H9 (cell line): ENCODE results near the gene HTD2. TPM values are rescaled to one million over a fixed set of nuclear protein-coding genes. Genes with fewer than 3 reads are reported as not detected.

Experiments used
- DNase-seq: peaks from one replicate; pipeline ENCODE4 v3.0.0-alpha.2; 2017
- H2AFZ ChIP-seq: one replicate; pipeline ENCODE4 v1.6.1; 2013; ENCODE audit warnings: mild to moderate bottlenecking, low read length, control low read depth, moderate library complexity
- H2AK5ac ChIP-seq: 2 replicates; pipeline ENCODE4 v1.6.1; 2013; ENCODE audit warnings: low read length, control low read depth, mixed read lengths; ENCODE audit not compliant: insufficient read length
- H2BK120ac ChIP-seq: one replicate; pipeline ENCODE4 v1.6.1; 2013; ENCODE audit warnings: low read depth, mild to moderate bottlenecking, low read length, control low read depth, inconsistent platforms; ENCODE audit not compliant: poor library complexity, severe bottlenecking
- H2BK12ac ChIP-seq: 2 replicates; pipeline ENCODE4 v1.6.1; 2013; ENCODE audit warnings: low read length, control low read depth, mixed read lengths, low read depth; ENCODE audit not compliant: insufficient read length
- H2BK15ac ChIP-seq: 2 replicates; pipeline ENCODE4 v1.6.1; 2013; ENCODE audit warnings: low read depth, low read length, control low read depth
- H2BK20ac ChIP-seq: one replicate; pipeline ENCODE4 v1.6.1; 2013; ENCODE audit warnings: low read depth, mild to moderate bottlenecking, low read length, control low read depth, inconsistent platforms; ENCODE audit not compliant: poor library complexity, severe bottlenecking
- H2BK5ac ChIP-seq: 2 replicates; pipeline ENCODE4 v1.6.1; 2013; ENCODE audit warnings: low read length, control low read depth, mixed read lengths; ENCODE audit not compliant: insufficient read length
- H3K14ac ChIP-seq: 2 replicates; pipeline ENCODE4 v1.6.1; 2013; ENCODE audit warnings: low read length, control low read depth; ENCODE audit not compliant: insufficient read depth
- H3K18ac ChIP-seq: 2 replicates; pipeline ENCODE4 v1.6.1; 2013; ENCODE audit warnings: low read depth, mild to moderate bottlenecking, mixed read lengths, low read length, control low read depth; ENCODE audit not compliant: insufficient read length
- H3K23ac ChIP-seq: 2 replicates; pipeline ENCODE4 v1.6.1; 2013; ENCODE audit warnings: low read length, control low read depth, mixed read lengths, low read depth; ENCODE audit not compliant: insufficient read length
- H3K23me2 ChIP-seq: 2 replicates; pipeline ENCODE4 v1.6.1; 2013; ENCODE audit warnings: low read depth, mild to moderate bottlenecking, mixed read lengths, low read length, control low read depth; ENCODE audit not compliant: insufficient read length, poor library complexity, severe bottlenecking
- H3K27ac ChIP-seq: 2 replicates; pipeline ENCODE4 v1.5.1; 2013; ENCODE audit warnings: low read length, control low read depth, mixed read lengths, low read depth; ENCODE audit not compliant: insufficient read length
- H3K27me3 ChIP-seq: 2 replicates; pipeline ENCODE4 v1.6.1; 2013; ENCODE audit warnings: low read length, control low read depth, inconsistent platforms; ENCODE audit not compliant: insufficient read depth
- H3K4ac ChIP-seq: 2 replicates; pipeline ENCODE4 v1.6.1; 2013; ENCODE audit warnings: low read depth, mild to moderate bottlenecking, control low read depth, inconsistent platforms, low read length, moderate library complexity
- H3K4me1 ChIP-seq: 2 replicates; pipeline ENCODE4 v1.6.1; 2013; ENCODE audit warnings: low read length, control low read depth, inconsistent platforms; ENCODE audit not compliant: insufficient read depth
- H3K4me2 ChIP-seq: 2 replicates; pipeline ENCODE4 v1.6.1; 2013; ENCODE audit warnings: low read length, control low read depth, mixed read lengths; ENCODE audit not compliant: insufficient read length, insufficient read depth
- H3K56ac ChIP-seq: 2 replicates; pipeline ENCODE4 v1.6.1; 2013; ENCODE audit warnings: low read depth, mild to moderate bottlenecking, mixed read lengths, low read length, control low read depth; ENCODE audit not compliant: insufficient read length
- H3K79me1 ChIP-seq: 2 replicates; pipeline ENCODE4 v1.6.1; 2013; ENCODE audit warnings: low read depth, mild to moderate bottlenecking, moderate library complexity, low read length, control low read depth, inconsistent platforms; ENCODE audit not compliant: insufficient read depth, poor library complexity, severe bottlenecking
- H3K79me2 ChIP-seq: 2 replicates; pipeline ENCODE4 v1.6.1; 2013; ENCODE audit warnings: low read length, control low read depth, inconsistent platforms; ENCODE audit not compliant: insufficient read depth
- H3K9ac ChIP-seq: 2 replicates; pipeline ENCODE4 v1.6.1; 2013; ENCODE audit warnings: low read length, control low read depth, mixed read lengths; ENCODE audit not compliant: insufficient read length; ENCODE audit errors: extremely low read depth
- H3K9me3 ChIP-seq: one replicate; pipeline ENCODE4 v1.6.1; 2013; ENCODE audit warnings: low read depth, low read length, inconsistent platforms; ENCODE audit not compliant: control insufficient read depth
- H3T11ph ChIP-seq: one replicate; pipeline ENCODE4 v1.6.1; 2013; ENCODE audit warnings: mild to moderate bottlenecking, low read length, control low read depth, inconsistent platforms
- H4K20me1 ChIP-seq: one replicate; pipeline ENCODE4 v1.6.1; 2013; ENCODE audit not compliant: control insufficient read depth, insufficient read length, insufficient read depth
- H4K5ac ChIP-seq: 2 replicates; pipeline ENCODE4 v1.6.1; 2013; ENCODE audit warnings: low read depth, mild to moderate bottlenecking, mixed read lengths, low read length, control low read depth; ENCODE audit not compliant: insufficient read length
- H4K8ac ChIP-seq: replicated peaks from 2 replicates; pipeline ENCODE4 v1.6.1; 2013; ENCODE audit warnings: low read length, control low read depth, mixed read lengths, low read depth; ENCODE audit not compliant: insufficient read length
- H4K91ac ChIP-seq: 2 replicates; pipeline ENCODE4 v1.6.1; 2013; ENCODE audit warnings: low read depth, mild to moderate bottlenecking, moderate library complexity, mixed read lengths, low read length, control low read depth; ENCODE audit not compliant: insufficient read length
- H3K27ac Mint-ChIP-seq, 3 experiments: 2 replicates in 2 of 3; 3 replicates in 1 of 3; pipeline ENCODE4 v1.8.0; 2020 to 2021; ENCODE audit warnings: mixed read lengths in 3 of 3, mild to moderate bottlenecking in 1 of 3, moderate library complexity in 1 of 3
- H3K27me3 Mint-ChIP-seq: 2 replicates; pipeline ENCODE4 v1.8.0; 2021; ENCODE audit warnings: low read depth, mild to moderate bottlenecking, moderate library complexity, mixed read lengths
- H3K36me3 Mint-ChIP-seq, 3 experiments: 2 replicates in 2 of 3; 3 replicates in 1 of 3; pipeline ENCODE4 v1.8.0; 2020 to 2021; ENCODE audit warnings: low read depth in 3 of 3, mixed read lengths in 3 of 3; ENCODE audit not compliant: insufficient read depth in 1 of 3
- H3K4me1 Mint-ChIP-seq, 2 experiments: 2 replicates each; pipeline ENCODE4 v1.8.0; 2020; ENCODE audit warnings: mixed read lengths in 2 of 2
- H3K4me3 Mint-ChIP-seq, 2 experiments: 2 replicates in 1 of 2; 3 replicates in 1 of 2; pipeline ENCODE4 v1.8.0; 2020 to 2021; ENCODE audit warnings: mild to moderate bottlenecking in 2 of 2, mixed read lengths in 2 of 2, moderate library complexity in 1 of 2
- H3K9me3 Mint-ChIP-seq, 2 experiments: 2 replicates in 1 of 2; 3 replicates in 1 of 2; pipeline ENCODE4 v1.8.0; 2020; ENCODE audit warnings: mild to moderate bottlenecking in 2 of 2, mixed read lengths in 2 of 2, moderate library complexity in 1 of 2
- CTCF ChIP-seq: fragments of 200-600 bp; sonication (generic); conservative IDR thresholded peaks from 3 replicates; pipeline ENCODE4 v1.8.0; 2021; ENCODE audit warnings: antibody characterized with exemption, mild to moderate bottlenecking
- WGBS: extraction: QIAGEN DNeasy Blood & Tissue Kit; methylation state at CpG from one replicate; pipeline ENCODE4 v1.1.7; 2013; ENCODE audit warnings: missing lambda C conversion rate, low lambda C conversion rate, mixed read lengths; ENCODE audit not compliant: insufficient read length; ENCODE audit errors: extremely low coverage; 5-methylcytosine and 5-hydroxymethylcytosine counted together
- total RNA-seq: library from RNA; stranded (reverse); gene quantifications from 2 replicates; pipeline ENCODE4 v1.2.1, GENCODE V29; 2021

HTD2 gene
- total RNA-seq, 1 experiment from 2014 or later = 13.4 TPM

GRCh38 chr3:58349792-58350626 is 43.7 kb downstream of the HTD2 start:
- no peak overlapping the region for H2BK120ac ChIP-seq
- H2AFZ ChIP-seq = no peak overlapping the region
- H3K4ac ChIP-seq = no peak overlapping the region
- no peaks in the 10 kb centered on the region for H3K79me1 ChIP-seq
- no CpG with 5 or more reads among the region's 7 CpGs for WGBS
- H3K4me1 ChIP-seq = no peaks in the 10 kb centered on the region
- H2AK5ac ChIP-seq = no peak overlapping the region
- no peaks in the 10 kb centered on the region for H3K27me3 ChIP-seq
- H3K56ac ChIP-seq = no peak overlapping the region
- H3K4me2 ChIP-seq = no peak overlapping the region
- H3K79me2 ChIP-seq = no peaks in the 10 kb centered on the region
- H4K5ac ChIP-seq = no peak overlapping the region
- H3K18ac ChIP-seq = no peak overlapping the region
- no peaks in the 10 kb centered on the region for H3K23me2 ChIP-seq
- H4K20me1 ChIP-seq = no peaks in the 10 kb centered on the region
- Mint-ChIP-seq H3K9me3 (no peaks in the 10 kb centered on the region), H3K4me3 (no peak overlapping the region), H3K27ac (peak overlapping the region in 1 of 3 experiments; percentile 31; a peak in 2 of 7 replicates), H3K36me3 (no peaks in the 10 kb centered on the region), H3K4me1 (peaks cover 8% of the 10 kb centered on the region in 2 experiments), H3K27me3 (no peaks in the 10 kb centered on the region)
- H2BK12ac ChIP-seq = no peak overlapping the region
- no peak overlapping the region for H3T11ph ChIP-seq
- H3K27ac ChIP-seq = no peak overlapping the region
- H3K9me3 ChIP-seq = no peaks in the 10 kb centered on the region
- no peak overlapping the region for H2BK15ac ChIP-seq
- H4K91ac ChIP-seq = no peak overlapping the region
- H2BK5ac ChIP-seq = no peak overlapping the region
- H3K23ac ChIP-seq = no peak overlapping the region
- H2BK20ac ChIP-seq = no peak overlapping the region
- no peak overlapping the region for H4K8ac ChIP-seq
- H3K9ac ChIP-seq = no peak overlapping the region
- no peak overlapping the region for H3K14ac ChIP-seq
- DNase-seq = no peak
- TF ChIP-seq CTCF = no peak
